BLaER1 treated with 17β-estradiol and CSF1 and Interleukin-3, amounts not matched to agents 10 nM and 100 nM (cell line): ENCODE measurements around the gene TENM4.

Experiments
- H3K27ac ChIP-seq, 11 experiments: shearing (Covaris generic); formaldehyde crosslinking; 2 replicates each; pipeline ENCODE4 v1.8.1; 2022
- H3K27me3 ChIP-seq, 11 experiments: shearing (Covaris generic); formaldehyde crosslinking; 2 replicates each; pipeline ENCODE4 v1.8.1; 2022
- H3K36me3 ChIP-seq, 11 experiments: shearing (Covaris generic); formaldehyde crosslinking; 2 replicates each; pipeline ENCODE4 v1.8.1; 2022
- H3K4me1 ChIP-seq, 10 experiments: shearing (Covaris generic); formaldehyde crosslinking; 2 replicates each; pipeline ENCODE4 v1.8.1; 2022
- H3K4me2 ChIP-seq, 11 experiments: shearing (Covaris generic); formaldehyde crosslinking; 2 replicates each; pipeline ENCODE4 v1.8.1; 2022
- H3K4me3 ChIP-seq, 10 experiments: shearing (Covaris generic); formaldehyde crosslinking; 2 replicates each; pipeline ENCODE4 v1.8.1; 2022
- H3K9ac ChIP-seq, 11 experiments: shearing (Covaris generic); formaldehyde crosslinking; 2 replicates each; pipeline ENCODE4 v1.8.1; 2022
- H3K9me3 ChIP-seq, 11 experiments: shearing (Covaris generic); formaldehyde crosslinking; replicated peaks in 1 of 11; 2 replicates each; pipeline ENCODE4 v1.8.1; 2022
- H4K20me1 ChIP-seq, 11 experiments: shearing (Covaris generic); formaldehyde crosslinking; 2 replicates each; pipeline ENCODE4 v1.8.1; 2022
- Cebpa-rat ChIP-seq, 11 experiments: shearing (Covaris generic); IDR thresholded peaks; 2 replicates each; pipeline ENCODE4 v1.8.1; 2022

The TENM4 gene

DNA sequence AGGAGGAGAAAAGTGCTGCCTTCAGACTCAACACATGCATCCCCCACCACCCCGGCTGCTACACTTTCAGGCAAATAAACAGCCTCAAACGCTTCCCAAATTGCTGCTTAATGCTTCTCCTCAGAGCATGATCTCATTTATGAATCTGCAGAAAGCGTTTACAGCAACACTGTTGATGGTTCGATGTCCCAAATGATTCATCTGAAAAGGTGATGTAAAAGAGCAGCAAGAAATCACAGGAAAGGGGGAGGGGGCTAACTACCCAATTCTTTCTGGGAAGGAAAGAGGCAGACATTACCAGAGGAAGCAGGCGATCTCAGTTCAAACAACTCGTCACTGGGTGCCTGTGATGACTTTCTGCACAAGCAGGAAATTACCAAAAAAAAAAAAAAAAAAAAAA lies 119.6 kb downstream of the TENM4 start:
- TF ChIP-seq Cebpa-rat (IDR thresholded peaks at IDR 0.05): no peak
- no peaks in the 10 kb centered on the region for H3K36me3 ChIP-seq
- no peaks in the 10 kb centered on the region; a peak in 1 of 22 replicates for H3K9me3 ChIP-seq
- no peak overlapping the region for H3K27ac ChIP-seq
- H3K9ac ChIP-seq: no peak overlapping the region
- no peaks in the 10 kb centered on the region for H3K27me3 ChIP-seq
- H3K4me3 ChIP-seq: no peak overlapping the region
- H3K4me1 ChIP-seq: peaks cover 0 to 13% (median 6%) of the 10 kb centered on the region in 10 experiments; a peak in 7 of 20 replicates
- peaks cover 0 to 3% (median 0%) of the 10 kb centered on the region in 11 experiments; a peak in 3 of 22 replicates for H4K20me1 ChIP-seq
- H3K4me2 ChIP-seq: peak overlapping the region in 6 of 11 experiments; percentile 7 to 23 (median 16); a peak in 5 of 22 replicates

DNA sequence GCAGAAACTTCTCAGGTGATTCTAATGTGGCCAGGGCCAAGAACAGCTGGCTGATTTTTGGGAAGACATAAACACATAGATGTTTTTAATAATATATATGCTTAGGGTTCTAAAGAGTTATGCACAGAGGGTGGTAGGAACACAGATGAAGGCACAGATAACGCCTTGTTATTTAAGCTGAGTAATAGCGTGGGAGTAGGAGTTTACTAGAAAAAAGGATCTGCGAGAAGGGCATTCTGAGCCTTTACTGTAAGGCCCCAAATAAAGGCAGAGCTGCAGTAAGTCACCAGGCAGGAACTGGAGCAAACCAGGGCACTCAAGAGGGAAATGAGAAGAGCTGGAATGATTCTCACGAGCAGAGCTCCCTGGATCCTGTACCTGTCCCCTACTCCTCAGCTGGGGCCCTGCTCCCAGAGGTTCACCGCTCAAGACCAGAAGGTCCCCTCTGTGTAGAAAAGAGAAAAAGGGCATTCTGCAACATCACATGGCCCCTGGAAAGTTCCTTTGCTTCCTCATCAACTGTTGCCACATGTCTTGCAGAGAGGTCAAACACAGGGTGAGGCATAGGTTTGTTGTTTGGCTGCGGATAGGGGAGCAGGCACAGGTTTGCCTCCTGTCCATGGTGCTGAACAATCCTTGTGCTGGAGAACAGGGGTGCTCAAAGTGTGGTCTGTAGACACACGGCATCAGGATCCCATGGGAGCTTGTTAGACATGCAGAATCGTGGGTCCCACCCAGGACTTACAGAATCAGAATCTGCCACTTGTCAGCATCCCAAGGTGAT lies 125.7 kb downstream of the TENM4 start:
- Histone ChIP-seq H3K9ac (no peak overlapping the region), H3K4me2 (peak overlapping the region in 1 of 11 experiments; percentile 21; a peak in 1 of 22 replicates), H3K27me3 (no peaks in the 10 kb centered on the region), H3K9me3 (no peaks in the 10 kb centered on the region), H3K4me3 (no peak overlapping the region), H3K36me3 (no peaks in the 10 kb centered on the region), H3K4me1 (peaks cover 19 to 35% (median 24%) of the 10 kb centered on the region in 10 experiments), H3K27ac (no peak overlapping the region), H4K20me1 (peaks cover 0 to 9% (median 0%) of the 10 kb centered on the region in 11 experiments; a peak in 2 of 22 replicates)
- TF ChIP-seq Cebpa-rat (IDR thresholded peaks at IDR 0.05): no peak

DNA sequence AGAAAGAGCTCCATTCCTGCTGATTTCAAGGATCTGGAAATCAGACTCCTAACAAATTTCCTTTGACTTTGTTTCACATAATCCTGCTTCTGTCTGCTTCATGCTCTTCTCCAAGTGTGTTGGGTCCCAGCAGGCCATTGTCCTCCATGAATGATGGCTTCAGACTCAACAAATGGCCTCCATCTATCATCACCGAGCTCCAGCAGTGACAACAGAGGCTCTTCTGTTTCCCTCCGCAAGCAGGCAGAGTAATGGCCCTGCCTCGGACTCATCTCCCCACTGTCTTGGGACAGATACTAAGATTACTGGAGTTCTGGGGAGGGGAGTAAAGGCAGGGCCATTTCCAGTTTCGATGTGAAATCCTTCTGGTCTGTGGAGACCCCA lies 127.3 kb downstream of the TENM4 start:
- H3K27me3 ChIP-seq: no peaks in the 10 kb centered on the region
- H3K4me2 ChIP-seq: peak overlapping the region in 10 of 11 experiments; percentile 25 to 64 (median 58); a peak in 11 of 22 replicates
- no peak overlapping the region for H3K27ac ChIP-seq
- H3K9ac ChIP-seq: no peak overlapping the region
- TF ChIP-seq Cebpa-rat (IDR thresholded peaks at IDR 0.05): no peak
- peaks cover 19 to 50% (median 36%) of the 10 kb centered on the region in 10 experiments for H3K4me1 ChIP-seq
- no peaks in the 10 kb centered on the region for H3K36me3 ChIP-seq
- H4K20me1 ChIP-seq: peaks cover 0 to 6% (median 0%) of the 10 kb centered on the region in 11 experiments; a peak in 2 of 22 replicates
- no peaks in the 10 kb centered on the region for H3K9me3 ChIP-seq
- no peak overlapping the region for H3K4me3 ChIP-seq

DNA sequence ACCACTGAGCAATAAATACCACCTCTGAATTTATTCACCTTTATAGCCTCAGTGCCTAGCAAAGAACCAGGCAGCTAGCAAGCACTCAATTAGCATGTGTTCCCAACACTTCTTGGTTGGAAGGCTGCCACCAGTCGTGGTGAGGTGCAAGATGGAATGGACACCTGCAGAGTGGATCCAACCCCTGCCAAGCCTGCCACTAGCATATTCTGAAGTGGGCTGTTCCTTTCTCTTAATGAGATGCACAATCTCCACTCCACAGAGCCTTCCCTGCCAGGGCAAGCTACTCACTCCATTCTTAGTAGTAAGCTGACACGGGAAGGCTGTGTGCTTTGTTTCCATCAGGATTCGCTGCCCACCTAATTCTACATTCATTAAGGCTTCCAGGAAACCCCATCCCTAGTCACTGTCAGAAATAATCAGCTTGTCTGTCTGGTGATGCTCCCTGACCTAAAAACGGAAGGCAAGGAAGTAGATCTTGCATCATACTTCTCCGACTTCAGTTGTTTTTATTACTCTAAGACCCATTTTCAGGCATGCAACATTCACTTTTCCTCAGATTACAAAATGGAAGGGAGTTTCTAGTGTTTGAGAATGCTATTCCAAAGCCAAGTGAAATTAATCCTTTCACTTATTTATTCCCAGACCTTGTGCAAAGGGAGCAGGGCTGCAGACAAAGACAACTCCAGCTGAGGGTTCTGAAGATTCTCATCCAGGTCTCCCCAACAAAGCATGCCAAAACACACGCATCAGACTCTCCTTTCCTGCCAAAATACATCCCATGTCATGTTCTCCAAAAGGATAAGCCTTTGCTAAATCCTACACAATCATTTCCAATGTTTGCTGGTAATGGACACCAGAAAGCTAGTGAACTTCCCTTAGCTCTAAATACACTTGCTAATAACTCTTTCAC lies 128.0 kb downstream of the TENM4 start:
- no peaks in the 10 kb centered on the region for H3K9me3 ChIP-seq
- no peaks in the 10 kb centered on the region for H3K27me3 ChIP-seq
- peaks cover 19 to 57% (median 42%) of the 10 kb centered on the region in 10 experiments for H3K4me1 ChIP-seq
- no peak overlapping the region for H3K27ac ChIP-seq
- no peaks in the 10 kb centered on the region for H3K36me3 ChIP-seq
- H3K9ac ChIP-seq: no peak overlapping the region
- peak in 6 of 11 experiments; percentile 5 to 49 (median 24); a peak in 4 of 22 replicates for TF ChIP-seq Cebpa-rat (IDR thresholded peaks at IDR 0.05)
- H4K20me1 ChIP-seq: peaks cover 0 to 6% (median 0%) of the 10 kb centered on the region in 11 experiments; a peak in 2 of 22 replicates
- H3K4me3 ChIP-seq: no peak overlapping the region
- H3K4me2 ChIP-seq: peak overlapping the region; percentile 25 to 64 (median 58)

DNA sequence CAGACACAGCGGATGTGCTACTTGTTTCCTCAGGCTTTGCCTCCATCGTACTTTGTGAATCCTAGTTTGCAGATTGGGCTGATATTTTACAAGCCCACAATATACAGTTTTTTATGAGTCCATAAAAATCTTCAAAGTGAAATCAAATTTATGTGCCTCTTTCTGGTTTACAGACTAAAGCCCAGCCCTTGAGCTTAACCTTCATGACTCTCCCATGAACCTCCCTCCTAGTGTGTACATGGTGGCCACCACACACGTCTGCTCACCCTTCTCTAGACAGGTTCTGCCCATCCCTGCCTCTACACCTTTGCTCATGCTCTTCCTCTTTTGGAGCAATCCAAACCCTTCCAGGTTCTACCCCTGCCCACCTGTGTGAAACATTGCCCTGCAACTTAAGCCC lies 129.4 kb downstream of the TENM4 start:
- Histone ChIP-seq H3K27ac (no peak overlapping the region), H4K20me1 (peaks cover 0 to 6% (median 0%) of the 10 kb centered on the region in 11 experiments; a peak in 2 of 22 replicates), H3K4me3 (no peak overlapping the region), H3K9me3 (peaks cover 0 to 12% (median 7%) of the 10 kb centered on the region in 11 experiments; a peak in 11 of 22 replicates), H3K4me2 (peak overlapping the region in 9 of 11 experiments; percentile 25 to 64 (median 59); a peak in 11 of 22 replicates), H3K27me3 (no peaks in the 10 kb centered on the region), H3K36me3 (no peaks in the 10 kb centered on the region), H3K9ac (no peak overlapping the region), H3K4me1 (peaks cover 19 to 71% (median 56%) of the 10 kb centered on the region in 10 experiments)
- no peak for TF ChIP-seq Cebpa-rat (IDR thresholded peaks at IDR 0.05)

DNA sequence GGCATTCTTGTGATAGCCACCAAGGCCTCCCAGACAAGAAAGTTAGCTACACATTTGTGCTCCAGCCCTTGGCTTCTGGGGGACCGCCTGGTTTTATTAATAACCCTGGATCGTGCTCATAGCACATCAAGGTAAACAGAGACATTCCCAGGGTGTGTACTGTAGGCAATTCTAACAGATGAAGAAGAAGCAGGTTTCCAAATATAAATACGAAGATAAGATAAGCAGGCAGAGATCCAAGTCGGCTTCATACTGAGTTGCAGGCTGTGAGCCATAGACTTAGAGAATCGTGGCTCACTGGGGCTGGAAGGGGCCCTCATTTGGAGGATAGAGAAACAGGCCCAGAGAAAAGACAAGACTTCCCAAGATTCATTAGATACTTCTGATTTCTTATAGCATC lies 131.4 kb downstream of the TENM4 start:
- Histone ChIP-seq H3K4me1 (peaks cover 33 to 92% (median 77%) of the 10 kb centered on the region in 10 experiments), H3K4me3 (no peak overlapping the region), H3K27me3 (no peaks in the 10 kb centered on the region), H3K36me3 (no peaks in the 10 kb centered on the region), H3K27ac (no peak overlapping the region), H3K9me3 (peaks cover 0 to 12% (median 7%) of the 10 kb centered on the region in 11 experiments; a peak in 11 of 22 replicates), H3K9ac (no peak overlapping the region), H4K20me1 (no peaks in the 10 kb centered on the region), H3K4me2 (peak overlapping the region in 8 of 11 experiments; percentile 45 to 87 (median 73); a peak in 13 of 22 replicates)
- TF ChIP-seq Cebpa-rat (IDR thresholded peaks at IDR 0.05): no peak

DNA sequence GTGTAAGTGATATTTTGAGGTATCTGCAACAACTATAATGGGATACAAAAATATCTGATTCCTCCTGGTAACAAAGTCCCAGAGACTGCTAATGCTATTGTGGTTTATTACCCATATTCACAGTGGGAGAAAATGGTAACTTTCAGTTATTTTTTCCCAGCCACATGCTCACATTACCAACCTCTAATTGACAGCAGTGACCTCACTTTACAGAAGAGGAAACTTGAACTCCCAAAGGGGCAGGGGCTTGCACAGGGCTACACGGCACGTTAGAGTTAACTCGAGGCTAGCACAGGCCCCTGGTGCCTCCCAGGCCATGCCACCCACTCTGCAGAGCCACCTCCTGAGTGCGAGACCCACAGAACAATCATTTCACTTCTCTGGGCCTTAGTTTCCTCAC lies 132.4 kb downstream of the TENM4 start:
- peaks cover 0 to 12% (median 7%) of the 10 kb centered on the region in 11 experiments; a peak in 11 of 22 replicates for H3K9me3 ChIP-seq
- no peaks in the 10 kb centered on the region for H3K36me3 ChIP-seq
- peak overlapping the region in 3 of 11 experiments; percentile 56 to 71 (median 58); a peak in 5 of 22 replicates for H3K27ac ChIP-seq
- no peaks in the 10 kb centered on the region for H4K20me1 ChIP-seq
- H3K27me3 ChIP-seq: no peaks in the 10 kb centered on the region
- H3K4me1 ChIP-seq: peaks cover 40 to 100% (median 83%) of the 10 kb centered on the region in 10 experiments
- H3K4me3 ChIP-seq: no peak overlapping the region
- H3K9ac ChIP-seq: no peak overlapping the region; a peak in 1 of 22 replicates
- peak overlapping the region in 10 of 11 experiments; percentile 24 to 87 (median 67); a peak in 18 of 22 replicates for H3K4me2 ChIP-seq
- TF ChIP-seq Cebpa-rat (IDR thresholded peaks at IDR 0.05): no peak

DNA sequence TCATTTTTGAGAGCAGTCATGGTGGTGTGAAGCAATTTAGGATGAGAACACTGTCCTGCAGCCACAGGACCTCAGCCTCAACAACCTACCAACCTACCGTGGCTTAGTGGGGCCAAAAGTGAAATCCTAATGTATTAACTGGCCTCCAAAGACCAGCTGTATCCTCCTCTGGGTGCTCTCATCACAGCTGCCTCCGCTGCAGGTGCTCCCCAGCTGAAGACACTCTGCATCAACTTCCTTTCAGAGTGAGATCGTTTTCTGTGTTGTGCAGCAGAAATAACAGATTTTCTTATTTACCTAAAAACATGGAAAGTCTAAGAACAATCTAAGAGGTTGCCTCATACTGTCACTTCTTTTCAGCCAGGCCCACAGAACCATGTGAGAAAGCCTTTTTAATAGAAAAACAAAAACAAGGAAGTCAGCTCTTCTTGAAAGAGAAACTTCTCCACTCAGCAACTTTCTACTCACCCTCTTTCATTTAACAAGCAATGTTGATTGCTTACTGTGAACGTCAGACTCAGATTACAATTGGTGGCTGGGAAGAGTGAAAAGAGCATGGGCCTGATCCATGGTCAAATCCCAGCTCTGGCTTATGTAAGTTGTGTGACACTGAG lies 136.1 kb downstream of the TENM4 start:
- Histone ChIP-seq H3K9me3 (peaks cover 0 to 19% (median 7%) of the 10 kb centered on the region in 11 experiments; a peak in 13 of 22 replicates), H3K27ac (peak overlapping the region; percentile 58 to 77 (median 64)), H3K36me3 (no peaks in the 10 kb centered on the region), H4K20me1 (no peaks in the 10 kb centered on the region), H3K4me1 (peaks cover 24 to 83% (median 61%) of the 10 kb centered on the region in 10 experiments), H3K27me3 (no peaks in the 10 kb centered on the region), H3K4me2 (peak overlapping the region; percentile 57 to 87 (median 76)), H3K4me3 (peak overlapping the region in 5 of 10 experiments; percentile 3 to 33 (median 8); a peak in 4 of 20 replicates), H3K9ac (peak overlapping the region; percentile 12 to 67 (median 48); a peak in 17 of 22 replicates)
- no peak for TF ChIP-seq Cebpa-rat (IDR thresholded peaks at IDR 0.05)
